ENCODE results near the gene ZBTB2. TPM values are rescaled to one million over a fixed set of nuclear protein-coding genes. Genes with fewer than 3 reads are reported as not detected.
"Not testable (repeated sequence)": the region's sequence is repeated elsewhere in the genome, so short reads cannot be mapped to it uniquely, and the experiment has no call there.

The ZBTB2 gene
- total RNA-seq, 2 donors from 2014 or later, result 5.3 to 8.4 TPM

GRCh38 chr6:151320140-151320539, 71.2 kb downstream of the ZBTB2 start:
- no peak for TF ChIP-seq CTCF (IDR thresholded peaks at IDR 0.05)
- Histone ChIP-seq H3K4me1 (ENCODE audit: control insufficient read depth in 1 of 2, low read depth in 2 of 2) (peaks cover 0 to 14% of the 10 kb centered on the region in 2 donors), H3K27me3 (replicated peaks; ENCODE audit: insufficient read depth) (no peaks in the 10 kb centered on the region), H3K27ac (no peak overlapping the region), H3K4me3 (no peak overlapping the region), H3K36me3 (no peaks in the 10 kb centered on the region), H3K9me3 (no peaks in the 10 kb centered on the region)
- ATAC-seq (ENCODE audit: insufficient number of reproducible peaks, low FRiP score, low read depth) (no peak), DNase-seq (ENCODE audit: low spot score) (no peak)

- DNase-seq (ENCODE audit: low spot score), result no peak
- TF ChIP-seq CTCF (IDR thresholded peaks at IDR 0.05), result no peak
- Histone ChIP-seq H3K4me1 (ENCODE audit: control insufficient read depth in 1 of 2, low read depth in 2 of 2) (no peaks in the 10 kb centered on the region), H3K4me3 (no peak overlapping the region), H3K9me3 (no peaks in the 10 kb centered on the region), H3K27ac (no peak overlapping the region), H3K36me3 (no peaks in the 10 kb centered on the region), H3K27me3 (replicated peaks; ENCODE audit: insufficient read depth) (no peaks in the 10 kb centered on the region)
- no peak for ATAC-seq (ENCODE audit: insufficient number of reproducible peaks, low FRiP score, low read depth)
These were observed 73.4 kb downstream of the ZBTB2 start for GRCh38 chr6:151317995-151318365.

- H3K4me3 ChIP-seq, result no peak overlapping the region
- no peak for DNase-seq (ENCODE audit: low spot score)
- no peaks in the 10 kb centered on the region for H3K4me1 ChIP-seq (ENCODE audit: control insufficient read depth in 1 of 2, low read depth in 2 of 2)
- no peak for TF ChIP-seq CTCF (IDR thresholded peaks at IDR 0.05)
- H3K27me3 ChIP-seq (replicated peaks; ENCODE audit: insufficient read depth), result no peaks in the 10 kb centered on the region
- no peak for ATAC-seq (ENCODE audit: insufficient number of reproducible peaks, low FRiP score, low read depth)
- H3K27ac ChIP-seq, result no peak overlapping the region
- no peaks in the 10 kb centered on the region for H3K36me3 ChIP-seq
- no peaks in the 10 kb centered on the region for H3K9me3 ChIP-seq
These were observed 74.0 kb downstream of the ZBTB2 start for GRCh38 chr6:151317103-151317994.

GRCh38 chr6:151315661-151316060, 75.7 kb downstream of the ZBTB2 start:
- H3K4me1 ChIP-seq (ENCODE audit: control insufficient read depth in 1 of 2, low read depth in 2 of 2); H3K27ac ChIP-seq; H3K4me3 ChIP-seq; DNase-seq (ENCODE audit: low spot score); H3K9me3 ChIP-seq; ATAC-seq (ENCODE audit: insufficient number of reproducible peaks, low FRiP score, low read depth); H3K36me3 ChIP-seq; H3K27me3 ChIP-seq (replicated peaks; ENCODE audit: insufficient read depth): not testable (repeated sequence)

Other genes with a start within 250 kb of the ZBTB2 start
- 100 to 1,000 TPM; 102 to 167 TPM for gene AKAP12, start 151.6 kb downstream of the ZBTB2 start, total RNA-seq
- 10 to 100 TPM; 20.7 to 21.2 TPM for gene RMND1, start 60.6 kb upstream of the ZBTB2 start, total RNA-seq
- gene CCDC170, start 102.5 kb upstream of the ZBTB2 start, total RNA-seq, result 1 to 10 TPM in 1 of 2 donors, under 1 TPM in 1; 0.81 to 1.5 TPM

All from thoracic aorta (tissue), 2 donors.